Measurements from ENCODE around the gene NMNAT2. TPM values are rescaled to one million over a fixed set of nuclear protein-coding genes. Genes with fewer than 3 reads are reported as not detected.

NMNAT2 gene
- total and polyA plus RNA-seq, 2 of the 4 experiments (the other 2 are of a cell fraction): 0.36 to 2.4 TPM

GRCh38 chr1:183285256-183285655 lies 132.9 kb downstream of the NMNAT2 start:
- dilution Hi-C loops (cut with HindIII; ENCODE audit: low sequenced_read_pairs, unreplicated experiment) (no loop called here), in situ Hi-C loops (cut with MboI; ENCODE audit: low sequenced_read_pairs) (loop anchor here (10.0 kb wide), 1 partner anchor 340 kb away; no protein-coding TSS in a partner anchor), intact Hi-C loops (cut with micrococcal nuclease) (no loop called here)
- Histone ChIP-seq H2AK5ac (ENCODE audit: low read depth, low read length) (no peak overlapping the region), H2AK9ac (replicated peaks; ENCODE audit: low read depth, low read length, poor library complexity) (no peak overlapping the region), H3K9me1 (ENCODE audit: insufficient read depth, low read length) (peaks cover 12% of the 10 kb centered on the region; the same call in 1 of the 2 replicates), H4K5ac (ENCODE audit: low read depth, low read length) (no peak overlapping the region), H3K18ac (ENCODE audit: low read depth, low read length) (no peak overlapping the region), H2BK15ac (ENCODE audit: low read depth, low read length) (no peak overlapping the region), H3K14ac (replicated peaks; ENCODE audit: low read depth, low read length) (no peak overlapping the region), H3K23ac (ENCODE audit: low read depth, low read length) (no peak overlapping the region), H3K36me3 (ENCODE audit: control insufficient read depth, insufficient read depth, low read length) (no peaks in the 10 kb centered on the region), H3K27me3 (ENCODE audit: control insufficient read depth, insufficient read depth, low read length) (no peaks in the 10 kb centered on the region), H3K9ac (ENCODE audit: low read depth, low read length) (no peak overlapping the region), H3K4ac (ENCODE audit: low read depth, low read length) (no peak overlapping the region), H4K8ac (ENCODE audit: low read depth in 2 of 2, low read length in 2 of 2) (no peak overlapping the region), H2BK5ac (ENCODE audit: low read depth, low read length, poor library complexity, severe bottlenecking) (no peak overlapping the region), H2AFZ (replicated peaks; ENCODE audit: low read length, poor library complexity) (no peak overlapping the region), H3K56ac (ENCODE audit: extremely low read depth, insufficient read depth, low read length) (no peak overlapping the region), H2BK120ac (ENCODE audit: low read depth, low read length) (no peak overlapping the region), H3K9me3 (ENCODE audit: control insufficient read depth, insufficient read depth, low read length) (0 out of 2 replicates have a peak, but pooled peaks cover 2% of the 10 kb centered on the region), H3K79me1 (ENCODE audit: low read depth in 1 of 2, low read length in 2 of 2) (0 out of 4 replicates have a peak, but pooled peaks cover 0 to 3% of the 10 kb centered on the region in 2 experiments), H4K91ac (ENCODE audit: insufficient read depth, low read depth, low read length) (no peak overlapping the region), H3K4me3 (ENCODE audit: insufficient read depth, low read depth, low read length) (no peak overlapping the region), H4K20me1 (ENCODE audit: insufficient read depth, low read length) (no peaks in the 10 kb centered on the region), H3K4me1 (ENCODE audit: control insufficient read depth, insufficient read depth, low read length) (peaks cover 14% of the 10 kb centered on the region), H3K4me2 (ENCODE audit: low read depth, low read length) (no peak overlapping the region), H2BK20ac (ENCODE audit: low read depth, low read length) (no peak overlapping the region), H3K27ac (ENCODE audit: insufficient read depth, low read length) (no peak overlapping the region)
- no peak for DNase-seq
- no CpG with 5 or more reads among the region's 1 CpG for WGBS, 2 experiments (ENCODE audit: extremely low coverage in 2 of 2, insufficient read length in 1 of 2)
- BruUV-seq (replicated peaks): no TSS peak
- CTCF ChIA-PET: interaction anchor here (0.7 kb wide), 1 partner anchor 322 kb away, joined by 3 read pairs; no protein-coding TSS in a partner anchor
- ATAC-seq (ENCODE audit: low read depth): no peak
- TF ChIP-seq, protein P1, sequence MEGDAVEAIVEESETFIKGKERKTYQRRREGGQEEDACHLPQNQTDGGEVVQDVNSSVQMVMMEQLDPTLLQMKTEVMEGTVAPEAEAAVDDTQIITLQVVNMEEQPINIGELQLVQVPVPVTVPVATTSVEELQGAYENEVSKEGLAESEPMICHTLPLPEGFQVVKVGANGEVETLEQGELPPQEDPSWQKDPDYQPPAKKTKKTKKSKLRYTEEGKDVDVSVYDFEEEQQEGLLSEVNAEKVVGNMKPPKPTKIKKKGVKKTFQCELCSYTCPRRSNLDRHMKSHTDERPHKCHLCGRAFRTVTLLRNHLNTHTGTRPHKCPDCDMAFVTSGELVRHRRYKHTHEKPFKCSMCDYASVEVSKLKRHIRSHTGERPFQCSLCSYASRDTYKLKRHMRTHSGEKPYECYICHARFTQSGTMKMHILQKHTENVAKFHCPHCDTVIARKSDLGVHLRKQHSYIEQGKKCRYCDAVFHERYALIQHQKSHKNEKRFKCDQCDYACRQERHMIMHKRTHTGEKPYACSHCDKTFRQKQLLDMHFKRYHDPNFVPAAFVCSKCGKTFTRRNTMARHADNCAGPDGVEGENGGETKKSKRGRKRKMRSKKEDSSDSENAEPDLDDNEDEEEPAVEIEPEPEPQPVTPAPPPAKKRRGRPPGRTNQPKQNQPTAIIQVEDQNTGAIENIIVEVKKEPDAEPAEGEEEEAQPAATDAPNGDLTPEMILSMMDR (conservative IDR thresholded peaks at IDR 0.05; ENCODE audit: low read depth, low read length): no peak
- no peak for TF ChIP-seq RFX5 (IDR thresholded peaks at IDR 0.05; ENCODE audit: low read depth, low read length)
- TF ChIP-seq FOS (IDR thresholded peaks at IDR 0.05; ENCODE audit: low read depth, low read length): no peak
- TF ChIP-seq MXI1 (IDR thresholded peaks at IDR 0.05; ENCODE audit: borderline replicate concordance, low read depth, low read length): no peak
- TF ChIP-seq RCOR1 (IDR thresholded peaks at IDR 0.05; ENCODE audit: insufficient replicate concordance, low read length): no peak
- no peak for TF ChIP-seq BHLHE40 (IDR thresholded peaks at IDR 0.05; ENCODE audit: low read depth, low read length)
- TF ChIP-seq NFE2L2 (IDR thresholded peaks at IDR 0.05; ENCODE audit: low read depth, low read length): no peak
- TF ChIP-seq, protein P2, sequence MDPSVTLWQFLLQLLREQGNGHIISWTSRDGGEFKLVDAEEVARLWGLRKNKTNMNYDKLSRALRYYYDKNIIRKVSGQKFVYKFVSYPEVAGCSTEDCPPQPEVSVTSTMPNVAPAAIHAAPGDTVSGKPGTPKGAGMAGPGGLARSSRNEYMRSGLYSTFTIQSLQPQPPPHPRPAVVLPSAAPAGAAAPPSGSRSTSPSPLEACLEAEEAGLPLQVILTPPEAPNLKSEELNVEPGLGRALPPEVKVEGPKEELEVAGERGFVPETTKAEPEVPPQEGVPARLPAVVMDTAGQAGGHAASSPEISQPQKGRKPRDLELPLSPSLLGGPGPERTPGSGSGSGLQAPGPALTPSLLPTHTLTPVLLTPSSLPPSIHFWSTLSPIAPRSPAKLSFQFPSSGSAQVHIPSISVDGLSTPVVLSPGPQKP (IDR thresholded peaks at IDR 0.05; ENCODE audit: borderline replicate concordance, low read depth, low read length): no peak
- no peak for TF ChIP-seq RAD21 (IDR thresholded peaks at IDR 0.05; ENCODE audit: low read length)
- TF ChIP-seq SMC3 (IDR thresholded peaks at IDR 0.05; ENCODE audit: low read depth, low read length): no peak
- no peak for TF ChIP-seq MAFK (IDR thresholded peaks at IDR 0.05; ENCODE audit: low read depth, low read length)
- TF ChIP-seq USF2 (IDR thresholded peaks at IDR 0.05; ENCODE audit: low read depth, low read length): no peak
- no peak for TF ChIP-seq CHD1 (IDR thresholded peaks at IDR 0.05; ENCODE audit: low read depth, low read length)
- TF ChIP-seq POLR2A (IDR thresholded peaks at IDR 0.05; ENCODE audit: low read depth, low read length): no peak
- TF ChIP-seq MAZ (IDR thresholded peaks at IDR 0.05; ENCODE audit: borderline replicate concordance, low read depth, low read length): no peak
- no peak for TF ChIP-seq CEBPB (IDR thresholded peaks at IDR 0.05; ENCODE audit: low read depth, low read length)
- POLR2A ChIA-PET (ENCODE audit: unreplicated experiment): no interaction called here

All from IMR-90 (cell line).